HG02588 (cell line): ENCODE data around the gene RIC8B.

Source experiments
- ATAC-seq: cut with Tn5 transposase; IDR thresholded peaks from one replicate; pipeline ENCODE4 v1.9.1; 2021; ENCODE audit warnings: mild to moderate bottlenecking, moderate library complexity; ENCODE audit not compliant: unreplicated experiment

Gene RIC8B

GRCh38 chr12:106866426-106867080 lies 92.1 kb downstream of the RIC8B start:
- ATAC-seq, result no peak

- ATAC-seq, result no peak
Measured at GRCh38 chr12:106867651-106868050, 93.2 kb downstream of the RIC8B start.

GRCh38 chr12:106868982-106869700 lies 94.7 kb downstream of the RIC8B start:
- no peak for ATAC-seq

- ATAC-seq, result no peak
Measured at GRCh38 chr12:106870116-106870515, 95.6 kb downstream of the RIC8B start.

DNA sequence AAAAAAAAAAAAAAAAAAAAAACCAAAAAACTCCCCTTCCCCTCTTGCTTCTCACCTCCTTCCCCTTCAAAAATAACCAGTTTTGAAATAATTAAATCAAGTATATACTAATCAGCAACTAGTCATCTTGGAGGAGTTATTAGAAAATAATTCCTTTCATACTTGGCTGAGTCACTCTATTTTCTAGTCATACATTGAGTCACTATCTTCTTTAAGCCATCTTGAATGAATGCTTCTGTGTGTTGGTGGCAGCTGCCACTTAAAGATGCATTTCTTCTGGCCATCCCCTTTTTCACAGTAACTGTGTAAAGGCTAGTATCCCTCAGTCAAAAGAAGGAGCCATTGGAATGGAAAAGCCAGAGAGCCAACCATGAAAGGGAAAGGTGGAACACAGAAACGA lies 97.0 kb downstream of the RIC8B start:
- no peak for ATAC-seq

DNA sequence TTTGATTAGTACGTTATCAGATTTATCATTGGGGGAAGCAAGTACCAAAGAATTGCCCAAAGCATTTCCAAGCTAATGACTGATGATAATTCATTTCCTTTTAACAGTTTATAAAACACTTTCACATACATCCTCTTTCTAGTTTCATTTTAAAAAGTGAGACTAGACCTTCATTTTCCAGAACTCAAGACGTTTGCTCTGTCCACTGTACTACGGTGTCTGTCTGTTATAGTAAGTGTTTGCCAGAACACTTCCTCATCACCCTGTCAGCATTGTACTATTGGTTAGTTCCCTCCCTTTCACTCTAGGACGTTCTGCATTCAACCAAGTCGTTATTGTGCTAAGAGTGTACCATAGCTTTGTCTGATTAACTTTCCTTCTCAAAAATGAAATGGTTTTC lies 99.5 kb downstream of the RIC8B start:
- no peak for ATAC-seq

DNA sequence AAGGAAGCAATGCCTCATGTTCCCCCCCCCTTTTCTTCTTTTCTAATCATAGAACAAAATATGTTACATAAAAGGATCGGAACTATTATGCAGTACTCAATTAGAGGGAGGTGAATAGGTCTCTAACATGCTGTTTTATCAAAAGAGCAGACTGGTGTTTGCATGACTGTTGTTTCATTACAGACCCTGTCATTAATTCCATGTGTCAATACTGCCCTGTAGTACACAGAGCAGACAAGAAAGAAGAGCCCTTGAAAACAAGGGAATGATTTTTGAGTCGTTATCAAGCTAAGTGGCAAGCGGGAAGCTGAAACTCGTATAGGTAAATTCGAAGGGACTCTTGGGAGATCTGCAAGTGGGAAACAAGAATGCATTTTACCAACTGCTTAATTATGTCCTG lies 104.3 kb downstream of the RIC8B start:
- ATAC-seq, result no peak

- ATAC-seq, result no peak
Measured at GRCh38 chr12:106879612-106880011, 105.1 kb downstream of the RIC8B start.

DNA sequence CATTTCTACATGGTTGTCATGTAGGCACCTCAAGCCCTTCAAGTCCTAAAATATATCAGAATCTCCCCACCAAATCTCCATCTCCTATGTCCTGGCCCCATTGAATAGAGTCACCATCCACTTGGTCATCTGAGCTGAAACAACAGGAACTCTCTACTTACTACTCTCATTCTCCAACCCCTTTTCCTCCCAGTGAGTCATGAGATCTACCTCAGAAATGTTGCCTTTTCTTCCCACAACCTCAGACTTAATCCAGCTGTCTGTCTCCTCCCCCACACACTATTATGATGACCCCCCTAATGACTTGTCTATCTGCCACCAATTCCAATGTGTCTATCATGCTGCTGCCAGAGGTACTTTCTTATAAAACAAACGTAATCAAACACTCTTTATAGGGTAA lies 108.9 kb downstream of the RIC8B start:
- no peak for ATAC-seq

DNA sequence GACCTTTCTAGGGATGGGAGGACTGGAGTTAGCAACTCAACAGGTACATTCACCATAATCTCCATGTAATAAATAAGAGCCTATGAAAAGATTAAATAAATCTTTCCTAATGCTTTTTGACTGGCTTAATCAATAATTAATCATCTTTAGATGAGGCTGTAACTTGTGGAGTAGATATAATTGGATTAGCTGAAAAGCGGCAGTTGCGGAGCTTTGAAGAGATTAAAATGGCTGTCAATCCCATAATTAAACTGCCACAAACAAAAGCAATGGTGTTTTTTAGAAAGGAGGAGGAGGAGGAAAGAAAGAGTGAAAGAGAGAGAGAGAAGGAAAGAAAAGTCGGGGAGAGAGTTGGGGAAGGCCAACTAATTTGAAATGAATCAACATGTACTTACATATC lies 110.5 kb downstream of the RIC8B start:
- no peak for ATAC-seq

DNA sequence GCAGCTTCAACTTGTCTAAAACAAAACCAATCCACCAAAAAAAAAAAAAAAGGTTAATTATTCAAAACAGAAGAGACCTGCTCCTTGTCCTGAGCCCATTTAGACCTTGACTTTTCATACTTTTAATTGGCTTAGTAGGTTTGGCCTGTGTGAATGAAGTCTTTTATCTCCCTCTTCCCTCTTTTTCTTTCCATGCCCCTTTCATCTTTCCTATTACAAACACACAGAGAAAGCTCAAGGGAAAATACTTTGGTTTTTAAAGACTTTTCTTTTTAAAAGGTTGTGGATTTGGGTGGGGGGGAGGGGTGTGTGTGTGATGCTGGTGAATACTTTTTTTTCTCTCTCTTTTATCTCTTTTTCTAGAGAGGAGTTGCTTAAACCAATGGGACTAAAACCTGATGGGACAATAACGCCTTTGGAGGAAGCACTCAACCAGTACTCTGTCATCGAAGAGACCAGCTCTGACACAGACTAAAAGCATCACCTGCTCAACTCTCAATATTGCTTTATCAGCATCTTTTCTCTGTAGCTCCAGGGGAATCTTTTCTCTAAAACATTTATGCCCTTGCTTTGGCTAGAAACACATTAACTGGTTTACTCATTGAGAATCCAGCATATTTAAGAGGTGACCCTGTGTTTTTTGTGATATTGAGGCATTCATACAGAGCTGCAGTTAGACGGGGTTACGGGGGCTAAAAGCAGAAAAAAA lies 111.2 kb downstream of the RIC8B start:
- ATAC-seq, result no peak

DNA sequence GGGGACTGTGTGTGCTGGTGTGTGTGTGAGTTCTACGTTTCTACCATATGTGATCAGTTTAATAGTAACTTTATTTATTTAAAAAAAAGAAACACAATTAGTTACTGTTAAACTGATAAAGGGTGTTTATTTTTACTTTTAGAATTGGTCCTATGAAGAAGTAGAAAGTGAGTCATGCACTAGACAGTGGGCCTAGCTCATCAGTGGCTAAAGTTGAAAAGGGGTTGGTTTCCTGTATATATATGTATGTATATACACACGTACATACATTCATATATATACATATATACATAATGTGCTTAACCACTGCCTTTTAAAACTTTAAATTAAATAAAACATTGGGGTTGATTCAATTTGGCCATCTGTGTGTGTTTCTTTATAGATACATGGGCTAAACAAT lies 112.5 kb downstream of the RIC8B start:
- ATAC-seq, result no peak

DNA sequence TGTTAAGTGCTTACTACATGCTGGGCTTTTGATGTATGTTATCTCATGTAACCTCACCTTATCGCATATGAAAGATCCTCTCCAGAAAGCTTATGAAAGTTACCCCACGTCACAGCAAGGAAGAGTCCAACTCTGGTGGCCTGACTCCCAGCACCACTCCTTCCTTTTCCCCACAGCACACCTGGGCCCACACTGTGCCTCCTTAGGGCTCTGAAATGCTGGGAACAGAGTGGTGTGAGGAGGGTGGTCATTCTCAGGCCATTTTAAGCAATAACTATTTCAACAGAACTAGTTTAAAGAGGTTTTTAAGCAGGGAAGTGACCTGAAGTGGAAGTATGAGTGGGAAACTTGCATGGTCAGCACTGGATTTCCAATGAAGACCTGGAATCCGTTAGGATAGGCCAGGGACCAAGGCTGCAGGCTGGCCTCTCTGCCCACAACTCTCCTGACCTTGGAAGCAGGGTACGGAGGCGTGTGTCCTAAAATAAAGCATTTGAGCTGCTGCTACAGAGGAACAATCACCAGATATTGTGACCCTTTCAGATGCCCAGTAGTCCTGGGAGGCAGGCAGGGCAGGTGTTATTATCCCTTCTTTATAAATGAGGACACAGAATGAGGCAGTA lies 114.0 kb downstream of the RIC8B start:
- no peak for ATAC-seq

DNA sequence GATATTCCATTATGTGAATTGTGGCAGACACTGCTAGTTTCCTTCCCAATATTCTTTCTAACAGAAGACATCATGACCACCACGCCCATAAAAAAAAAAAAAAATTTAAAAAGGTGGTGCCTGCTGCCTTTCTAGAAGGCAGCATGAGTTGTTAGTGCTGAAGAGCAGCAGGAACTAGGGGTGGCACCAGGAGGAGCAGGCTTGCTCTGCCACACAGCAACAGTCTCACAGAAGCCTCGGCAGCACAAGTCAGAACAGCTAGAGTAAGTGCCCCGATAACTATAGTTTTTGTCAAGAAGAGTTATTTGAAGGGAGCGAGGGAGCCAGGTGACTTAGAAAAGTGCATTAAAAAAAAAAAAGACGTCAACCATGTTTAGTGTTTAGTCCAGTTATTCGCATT lies 114.8 kb downstream of the RIC8B start:
- no peak for ATAC-seq

GRCh38 chr12:106889950-106890626 lies 115.6 kb downstream of the RIC8B start:
- no peak for ATAC-seq

GRCh38 chr12:106892075-106892474 lies 117.6 kb downstream of the RIC8B start:
- ATAC-seq, result no peak

- no peak for ATAC-seq
Measured at GRCh38 chr12:106893451-106893850, 119.0 kb downstream of the RIC8B start.

- no peak for ATAC-seq
Measured at GRCh38 chr12:106894774-106895173, 120.3 kb downstream of the RIC8B start.

DNA sequence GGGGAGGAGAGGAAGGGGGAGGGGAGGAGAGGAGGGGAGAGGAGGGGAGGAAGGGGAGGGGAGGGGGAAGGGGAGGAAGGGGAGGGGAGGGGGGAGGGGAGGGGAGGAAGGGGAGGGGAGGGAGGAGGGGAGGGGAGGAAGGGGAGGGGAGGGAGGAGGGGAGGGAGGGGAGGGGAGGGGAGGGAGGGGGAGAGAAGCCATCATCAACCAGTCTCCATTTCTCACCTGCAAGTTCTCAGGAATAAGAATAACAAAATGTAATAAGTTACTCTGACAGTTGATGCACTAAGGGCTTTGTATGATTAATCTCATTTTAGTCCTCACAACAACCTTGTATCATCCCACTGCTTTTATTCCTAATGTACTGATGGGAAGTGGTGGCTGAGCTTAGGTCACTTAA lies 122.1 kb downstream of the RIC8B start:
- no peak for ATAC-seq

DNA sequence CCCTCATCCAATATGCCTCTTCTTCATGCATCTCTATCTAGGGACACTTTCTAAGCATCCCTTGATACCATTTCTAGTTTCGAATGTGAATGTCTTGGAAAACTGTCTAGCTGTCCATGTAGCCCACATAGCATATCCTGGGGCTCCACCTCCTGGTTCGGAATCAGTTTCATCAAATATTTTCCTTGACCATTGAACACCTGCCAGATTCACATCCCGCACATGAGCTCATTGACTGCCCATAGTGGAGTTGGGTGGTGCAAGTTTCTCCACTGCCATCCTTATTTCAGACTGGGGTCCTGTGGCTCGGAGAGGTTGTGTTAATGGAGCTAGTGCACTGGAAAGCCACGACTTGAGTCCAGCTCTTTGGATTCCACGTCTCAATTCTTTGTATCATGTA lies 122.6 kb downstream of the RIC8B start:
- no peak for ATAC-seq
